GM12801 (cell line): ENCODE data around the gene RFX3.

Experiments
- CTCF ChIP-seq: IDR thresholded peaks from one replicate; pipeline ENCODE4 v1.5.1; 2011; ENCODE audit warnings: control low read depth; ENCODE audit not compliant: insufficient read length; ENCODE audit errors: extremely low read depth

RFX3 gene

GRCh38 chr9:3525836-3526164, at the start of gene RFX3:
Gene RFX3 (minus strand): TSS chr9:3526001. CDS start chr9:3395588, 130,413 bp downstream.
- TF ChIP-seq CTCF, result no peak

GRCh38 chr9:3571500-3571899, 45.7 kb upstream of the RFX3 start:
- TF ChIP-seq CTCF, result no peak

- no peak for TF ChIP-seq CTCF
Observed at GRCh38 chr9:3569529-3569928, 43.7 kb upstream of the RFX3 start.

GRCh38 chr9:3567988-3568387, 42.2 kb upstream of the RFX3 start:
- no peak for TF ChIP-seq CTCF

GRCh38 chr9:3553076-3553765, 27.4 kb upstream of the RFX3 start:
- no peak for TF ChIP-seq CTCF

- no peak for TF ChIP-seq CTCF
Observed at GRCh38 chr9:3549225-3549624, 23.4 kb upstream of the RFX3 start.

- TF ChIP-seq CTCF, result no peak
Observed at GRCh38 chr9:3548648-3549047, 22.8 kb upstream of the RFX3 start.
